IPS-18c (cell line): ENCODE results near the gene XKRX.

ENCODE experiments used
- H3K4me3 ChIP-seq: 2 replicates; pipeline ENCODE4 v1.7.0; 2013; ENCODE audit warnings: low read depth, mild to moderate bottlenecking, low read length, moderate library complexity; ENCODE audit not compliant: insufficient read depth
- H3K9me3 ChIP-seq: one replicate; pipeline ENCODE4 v1.6.1; 2013; ENCODE audit warnings: mild to moderate bottlenecking, low read length, moderate library complexity; ENCODE audit not compliant: control insufficient read depth, insufficient read depth

XKRX gene

DNA sequence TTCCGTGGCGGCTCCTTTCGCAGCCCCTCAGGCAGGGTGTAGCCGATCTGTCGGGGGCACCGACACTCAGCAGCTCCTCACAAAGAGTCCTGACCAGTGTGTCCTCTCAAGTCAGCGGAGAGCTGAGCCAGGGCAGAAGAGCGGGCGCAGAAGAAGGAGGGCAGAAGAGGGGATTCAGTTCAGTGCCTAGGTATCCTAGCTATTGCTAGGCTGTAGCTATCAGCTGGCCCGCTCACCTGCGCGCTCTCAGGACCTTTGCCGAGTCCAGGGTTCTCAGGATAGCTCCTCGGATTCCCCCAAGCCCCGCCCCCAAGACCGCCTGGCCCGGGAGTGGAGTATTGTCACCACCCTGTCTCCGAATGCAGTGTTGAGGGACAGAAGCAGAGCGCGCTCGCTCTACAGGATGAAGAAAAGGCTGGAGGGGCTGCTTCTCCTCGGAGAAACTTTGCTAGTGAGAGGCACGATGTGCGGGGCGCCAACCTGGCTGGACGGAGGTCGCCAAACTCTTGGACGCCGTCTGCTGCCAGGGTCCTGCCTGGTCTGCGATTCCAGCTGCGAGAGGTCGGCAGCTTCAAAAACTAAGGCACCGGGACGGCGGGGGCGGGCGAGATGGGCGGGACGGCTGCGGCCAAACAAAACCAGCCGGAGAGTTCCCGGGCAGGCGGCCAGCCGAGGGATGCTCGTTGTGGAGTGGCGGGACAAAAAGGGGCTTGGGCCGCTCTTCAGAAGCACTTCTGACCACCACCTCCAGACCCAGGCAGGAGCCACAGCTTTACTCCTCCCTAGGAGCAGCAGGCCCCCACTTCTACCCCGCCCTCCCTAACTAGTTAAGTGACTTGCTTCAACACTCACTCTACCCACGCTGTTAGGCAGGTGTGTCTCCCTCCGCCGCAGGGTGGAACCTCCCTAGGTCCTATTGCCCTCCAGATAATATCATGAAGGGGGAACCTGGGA lies at the start of gene XKRX:
XKRX (minus strand) TSS at position 258 of the 954 bp plus-strand sequence. CDS start 613 bp downstream, outside the sequence.
- Histone ChIP-seq H3K4me3 (peak within 1 kb of the TSS; percentile 68), H3K9me3 (peaks cover 3% of the 10 kb centered on the region)

DNA sequence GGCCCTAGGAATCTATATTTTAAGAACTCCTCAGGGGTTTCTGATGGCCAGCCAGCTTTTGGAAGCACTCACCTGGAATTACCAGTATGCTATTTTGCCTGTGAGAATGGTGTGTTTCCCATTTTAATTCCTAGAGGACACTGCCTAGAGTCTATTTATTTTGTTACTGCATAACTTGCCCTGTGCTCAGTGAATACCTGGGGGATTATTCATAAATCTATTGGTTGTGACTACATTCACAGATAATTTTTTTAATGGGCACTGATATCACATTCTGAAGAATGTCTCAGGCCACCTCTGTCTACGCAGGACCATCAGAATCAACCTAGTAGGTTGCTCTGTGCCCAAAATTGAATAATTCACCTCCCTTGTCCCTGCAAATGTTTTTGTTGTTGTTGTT lies 47.5 kb upstream of the XKRX start:
- no peaks in the 10 kb centered on the region for H3K9me3 ChIP-seq
- no peak overlapping the region for H3K4me3 ChIP-seq

DNA sequence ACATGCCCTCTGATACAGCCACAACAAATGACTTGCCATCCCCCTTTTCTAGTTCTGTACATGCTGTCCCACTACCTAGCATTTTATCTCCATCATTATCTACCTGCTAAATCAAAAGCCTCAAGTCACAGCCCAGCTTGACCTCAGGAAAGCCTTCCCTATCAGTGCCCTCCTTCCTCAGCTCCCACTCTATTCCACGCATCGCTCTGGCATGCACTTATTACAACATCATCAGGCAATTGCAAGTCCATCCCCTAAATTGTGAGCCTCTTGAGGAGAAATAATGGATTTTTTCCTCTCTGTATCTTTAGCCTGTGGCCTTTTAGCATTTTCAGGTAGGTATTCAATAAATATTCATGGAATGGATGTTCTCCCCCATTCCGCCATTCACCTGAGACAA lies 46.5 kb upstream of the XKRX start:
- no peaks in the 10 kb centered on the region for H3K9me3 ChIP-seq
- H3K4me3 ChIP-seq = no peak overlapping the region

DNA sequence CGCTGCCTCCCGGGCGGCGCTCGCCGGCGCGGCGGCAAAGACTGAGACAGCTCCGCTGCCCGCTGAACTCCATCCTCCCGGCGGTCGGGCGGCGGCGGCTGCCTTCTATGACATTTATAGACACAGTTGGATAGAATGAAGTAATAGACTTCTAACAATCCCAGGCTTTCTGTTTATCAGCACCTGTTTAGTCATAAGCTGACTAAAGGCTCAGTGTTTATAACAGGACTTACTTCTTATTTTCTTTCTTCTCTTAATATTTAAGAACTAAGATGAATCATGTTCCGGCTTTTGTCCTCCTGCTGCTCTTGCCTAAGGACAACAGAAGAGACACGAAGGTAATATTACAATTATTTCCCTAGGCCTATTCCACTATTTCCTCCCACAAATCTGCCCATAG lies 44.7 kb upstream of the XKRX start:
- H3K9me3 ChIP-seq = no peaks in the 10 kb centered on the region
- H3K4me3 ChIP-seq = no peak overlapping the region

DNA sequence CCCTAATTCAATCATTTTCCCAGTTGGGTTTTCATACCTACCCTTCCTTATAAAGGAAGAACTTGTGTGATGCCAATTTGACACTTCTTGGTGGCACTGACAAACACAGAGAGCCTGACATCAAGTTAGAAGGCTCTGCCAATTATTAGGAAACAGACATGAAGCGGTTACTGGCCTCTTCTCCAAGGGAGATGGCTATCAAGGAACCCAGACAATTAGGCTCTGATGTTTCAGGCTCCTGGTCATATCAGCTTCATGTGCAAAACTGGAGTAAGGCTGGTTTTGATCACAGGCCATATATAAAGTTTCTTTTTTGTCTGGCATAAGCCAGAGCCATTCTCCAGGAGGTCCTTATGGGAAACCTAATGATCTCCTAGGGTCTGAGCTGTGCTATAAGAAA lies 41.2 kb upstream of the XKRX start:
- H3K4me3 ChIP-seq = no peak overlapping the region
- H3K9me3 ChIP-seq = no peaks in the 10 kb centered on the region

DNA sequence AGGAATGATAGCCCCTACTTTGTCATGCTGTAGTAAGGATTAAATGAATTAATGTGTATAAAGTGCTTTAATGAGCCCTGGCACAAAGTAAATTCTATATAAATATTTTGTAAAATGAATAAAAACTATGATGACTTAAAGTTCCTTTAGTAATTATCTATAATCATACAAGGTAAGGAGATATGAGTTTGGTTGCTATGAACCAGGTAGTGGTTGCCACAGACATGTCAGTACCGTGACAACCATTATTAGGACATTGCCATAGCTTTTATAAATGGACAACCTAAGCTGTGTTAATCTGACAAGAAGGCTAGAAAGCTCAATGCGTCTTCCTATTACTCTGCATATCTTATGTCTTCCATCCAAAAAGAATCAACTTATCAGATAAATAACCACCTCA lies 40.7 kb upstream of the XKRX start, which contains the start of gene ARL13A:
ARL13A (plus strand) TSS at position 301 of the 400 bp plus-strand sequence. CDS start 3,982 bp downstream, outside the sequence.
- no peaks in the 10 kb centered on the region for H3K9me3 ChIP-seq
- no peak within 1 kb of the TSS for H3K4me3 ChIP-seq

DNA sequence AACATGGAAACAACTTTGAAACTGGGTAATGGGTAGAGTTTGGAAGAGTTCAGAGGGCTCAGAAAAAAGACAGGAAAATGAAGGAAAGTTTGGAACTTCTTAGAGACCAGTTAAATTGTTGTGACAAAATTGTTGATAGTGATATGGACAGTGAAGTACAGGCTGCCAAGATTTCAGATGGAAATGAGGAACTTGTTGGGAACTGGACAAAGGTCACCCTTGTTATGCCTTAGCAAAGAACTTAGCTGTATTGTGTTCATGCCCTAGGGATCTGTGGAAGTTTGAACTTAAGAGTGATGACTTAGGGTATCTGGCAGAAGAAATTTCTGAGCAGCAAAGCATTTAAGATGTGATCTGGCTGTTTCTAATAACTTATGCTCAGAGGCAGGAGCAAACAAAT lies 35.6 kb upstream of the XKRX start:
- no peaks in the 10 kb centered on the region for H3K9me3 ChIP-seq
- H3K4me3 ChIP-seq = no peak overlapping the region

DNA sequence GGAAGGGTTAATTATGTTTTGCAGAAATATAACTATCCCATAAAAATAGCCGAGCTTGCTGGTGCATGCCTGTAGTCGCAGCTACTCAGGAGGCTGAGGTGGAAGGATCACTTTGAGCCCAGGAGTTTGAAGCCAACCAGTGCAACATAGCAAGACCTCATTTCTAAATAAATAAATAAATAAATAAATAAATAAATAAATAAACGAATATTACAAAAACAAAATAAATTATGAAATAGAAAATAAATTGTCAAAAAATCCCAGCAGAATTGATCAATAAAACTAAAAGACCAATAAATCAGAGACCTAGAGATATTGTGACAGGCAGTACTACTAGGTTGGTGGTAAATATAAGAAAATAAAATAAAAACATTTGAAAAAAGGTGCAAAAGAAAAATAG lies 34.1 kb upstream of the XKRX start:
- Histone ChIP-seq H3K4me3 (no peak overlapping the region), H3K9me3 (no peaks in the 10 kb centered on the region)

DNA sequence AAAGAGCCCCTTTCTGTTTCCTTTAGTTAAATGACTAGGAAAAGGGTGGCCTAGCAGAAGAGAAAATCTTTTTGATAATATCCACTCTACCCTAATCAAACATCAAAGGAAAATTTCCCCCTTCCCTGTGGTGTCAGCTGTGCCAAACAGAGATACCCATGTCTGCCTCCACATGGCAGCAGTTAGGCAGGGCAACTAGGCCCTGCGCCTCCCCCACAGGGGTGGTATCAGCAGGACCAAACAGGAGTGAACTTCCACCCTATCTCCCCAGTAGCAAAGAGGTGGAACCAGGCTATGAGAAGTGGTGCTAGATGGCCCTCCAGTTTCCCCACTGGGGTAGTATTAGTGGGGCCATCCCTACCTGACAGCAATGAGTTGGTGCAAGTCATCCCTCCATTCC lies 19.8 kb upstream of the XKRX start:
- Histone ChIP-seq H3K4me3 (no peak overlapping the region), H3K9me3 (peaks cover 3% of the 10 kb centered on the region)

DNA sequence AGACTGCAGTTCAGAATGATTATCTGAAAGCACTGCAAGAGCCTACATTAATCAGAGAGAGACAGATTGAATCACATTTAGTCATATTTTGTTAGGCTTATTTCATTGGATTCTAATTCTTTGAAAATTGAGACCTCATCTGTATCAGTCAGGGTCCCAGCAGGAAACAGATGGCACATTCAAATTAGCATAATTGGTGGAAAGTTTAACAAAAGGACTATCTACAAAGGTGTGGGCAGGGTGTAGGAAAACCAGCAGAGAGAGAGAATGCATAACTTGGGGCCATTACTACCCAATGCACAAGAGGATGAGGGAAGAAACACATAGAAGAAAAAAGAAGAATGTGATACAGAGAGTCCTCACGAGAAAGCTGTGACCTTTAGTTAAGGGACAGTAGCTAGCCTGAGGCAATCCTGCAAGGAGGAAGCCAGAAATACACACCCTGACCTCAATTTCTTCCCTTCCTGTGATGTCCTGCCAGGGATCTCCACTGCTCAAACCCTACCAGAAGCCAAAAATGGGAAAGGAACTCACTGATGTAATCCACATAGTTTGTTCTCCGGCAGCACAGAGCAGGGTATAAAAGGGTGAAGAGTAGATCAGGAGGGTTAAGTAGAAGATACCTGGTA lies 17.7 kb upstream of the XKRX start:
- Histone ChIP-seq H3K9me3 (no peaks in the 10 kb centered on the region), H3K4me3 (no peak overlapping the region)

DNA sequence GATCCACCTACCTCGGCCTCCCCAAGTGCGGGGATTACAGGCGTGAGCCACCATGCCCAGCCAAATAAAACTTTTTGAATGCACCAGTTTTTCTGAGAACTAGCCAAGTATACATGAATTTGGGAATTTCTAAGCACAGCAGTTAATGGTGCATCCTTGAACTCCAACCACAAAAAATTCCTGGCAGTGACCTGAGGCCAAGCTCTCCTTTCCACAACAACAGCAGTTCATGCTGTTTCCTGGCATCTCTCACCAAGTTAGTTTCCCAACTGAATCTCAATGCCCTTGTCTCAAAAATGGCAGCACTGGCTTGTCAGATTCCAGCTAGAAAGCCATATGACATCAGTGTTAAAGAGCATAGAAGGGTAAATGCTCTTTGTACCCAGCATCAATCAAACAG lies 15.9 kb upstream of the XKRX start:
- Histone ChIP-seq H3K4me3 (no peak overlapping the region), H3K9me3 (no peaks in the 10 kb centered on the region)

DNA sequence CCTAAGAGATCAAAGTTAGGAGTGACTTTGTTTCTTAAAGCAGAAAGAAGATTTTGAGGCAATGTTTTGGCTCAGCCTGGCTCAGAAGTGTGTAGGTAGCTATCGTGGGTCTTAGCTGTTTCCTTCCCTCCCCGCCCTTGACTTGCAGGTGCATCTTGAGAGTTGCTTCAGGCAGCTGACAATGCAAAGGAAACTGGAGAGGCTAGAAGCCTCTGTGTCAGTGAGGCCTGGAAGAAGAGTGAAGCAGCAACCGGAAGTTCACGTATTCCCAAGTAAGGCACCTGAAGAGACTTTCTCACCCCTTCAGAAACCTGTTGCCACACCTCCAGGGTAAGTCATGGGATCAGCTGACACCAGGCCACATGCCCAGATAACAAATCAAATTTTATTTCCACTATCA lies 10.6 kb upstream of the XKRX start:
- Histone ChIP-seq H3K9me3 (no peaks in the 10 kb centered on the region), H3K4me3 (no peak overlapping the region)

DNA sequence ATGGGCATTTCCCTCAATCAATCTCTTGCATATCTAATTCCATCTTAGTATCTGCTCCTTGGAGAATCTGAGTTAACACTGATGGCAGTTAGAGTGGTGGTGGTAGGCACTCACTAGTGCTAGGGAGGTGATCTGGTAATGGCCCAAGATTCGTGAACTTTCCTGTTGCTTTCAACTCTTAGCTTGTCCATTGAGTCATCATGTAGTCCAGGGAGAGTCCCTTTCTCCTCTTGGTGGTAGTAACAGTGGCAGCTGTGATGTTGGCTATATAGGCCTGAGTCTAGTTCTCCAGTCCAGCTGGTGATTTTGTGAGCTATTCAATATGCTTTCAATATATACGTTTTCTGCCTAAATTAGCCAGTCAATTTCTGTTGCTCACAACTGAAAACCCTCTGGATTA lies 7.0 kb upstream of the XKRX start:
- H3K4me3 ChIP-seq = no peak overlapping the region
- peaks cover 3% of the 10 kb centered on the region for H3K9me3 ChIP-seq

DNA sequence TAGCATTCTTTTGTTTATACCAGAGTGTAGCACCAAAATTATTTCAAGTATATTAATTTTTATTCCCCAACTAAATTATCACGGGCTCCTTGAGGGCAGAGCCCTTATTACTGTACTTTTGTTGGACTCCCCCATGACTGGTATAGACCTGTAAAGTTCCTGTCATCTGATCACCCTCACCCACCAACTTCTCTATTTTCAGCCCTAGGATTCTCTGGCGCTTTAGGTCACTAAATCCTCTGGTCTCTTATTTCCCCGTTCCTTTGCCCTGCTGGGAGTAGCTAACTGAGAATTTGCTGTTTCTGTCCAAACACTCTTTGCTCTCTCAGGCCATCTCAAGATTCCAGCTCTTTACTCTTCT lies 3.2 kb upstream of the XKRX start:
- peaks cover 3% of the 10 kb centered on the region for H3K9me3 ChIP-seq
- no peak overlapping the region for H3K4me3 ChIP-seq

DNA sequence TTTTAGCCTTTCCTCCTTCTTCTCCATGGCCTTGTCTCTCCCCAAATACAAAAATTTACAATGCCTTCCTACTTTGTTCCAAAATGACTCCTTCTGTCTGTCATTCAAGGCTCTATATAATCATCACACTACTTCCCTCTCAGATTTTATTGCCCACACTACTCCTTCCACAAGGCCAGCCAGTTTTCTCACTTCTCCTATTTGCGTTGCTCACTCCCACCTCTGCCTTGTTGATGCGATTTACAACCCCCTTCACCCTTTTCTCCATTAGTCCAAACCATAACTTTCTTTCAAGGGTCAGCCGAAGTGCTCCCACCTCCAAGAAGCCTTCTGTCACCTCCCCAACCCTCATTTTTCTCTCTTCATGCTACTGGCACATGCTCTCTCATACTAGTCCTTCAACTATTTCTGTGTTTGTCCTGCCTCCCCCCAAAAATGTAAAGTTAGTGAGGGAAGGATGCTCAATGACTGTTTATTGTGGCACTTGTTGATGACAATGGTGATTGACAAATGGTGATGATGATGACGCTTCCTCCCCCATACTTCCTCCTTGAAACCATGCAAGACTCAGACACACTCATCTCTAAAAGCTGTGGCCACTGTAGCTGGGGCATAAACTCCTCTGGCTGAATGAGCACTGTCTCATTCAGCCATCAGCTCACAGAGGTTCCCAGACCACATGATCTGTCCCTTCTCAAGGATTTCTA lies 2.7 kb upstream of the XKRX start:
- Histone ChIP-seq H3K9me3 (peaks cover 3% of the 10 kb centered on the region), H3K4me3 (no peak overlapping the region)

DNA sequence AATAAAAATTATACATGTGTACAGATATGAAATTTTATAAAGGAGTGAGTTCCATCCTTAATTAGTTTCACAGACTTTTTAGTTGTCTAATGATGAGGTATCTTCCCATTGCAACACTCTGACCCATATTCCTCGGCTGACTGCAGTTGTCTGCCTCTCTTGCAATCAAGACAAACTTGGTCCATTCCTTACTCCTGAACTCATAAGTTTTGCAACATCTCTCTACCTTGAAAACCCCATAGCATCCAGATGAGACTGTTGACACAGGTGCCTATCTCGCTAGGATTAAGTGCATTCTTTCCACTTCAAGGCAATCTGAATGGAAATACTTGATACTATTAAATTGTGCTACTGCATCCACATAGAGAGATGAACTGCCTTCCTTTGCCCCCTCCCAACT lies 2.3 kb downstream of the XKRX start:
- H3K9me3 ChIP-seq = no peaks in the 10 kb centered on the region
- H3K4me3 ChIP-seq = no peak overlapping the region

DNA sequence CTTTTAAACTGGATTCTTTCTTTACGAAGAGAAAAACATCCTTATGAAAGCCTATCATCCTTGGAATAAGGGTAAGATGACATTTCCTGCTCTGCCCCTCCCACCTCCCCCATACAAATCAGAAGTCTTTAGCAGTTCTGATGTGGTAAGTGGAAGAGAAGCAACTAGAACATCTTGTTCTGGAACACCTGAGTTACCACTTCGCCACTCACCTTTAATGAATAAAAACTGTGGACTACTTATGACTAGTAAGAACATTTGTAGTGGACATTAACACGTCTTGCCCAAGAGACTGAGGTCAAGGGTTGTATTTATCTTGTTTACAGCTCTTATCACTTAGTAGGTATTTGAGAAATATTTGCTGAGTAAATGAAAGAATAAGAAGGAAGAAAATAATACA lies 4.3 kb downstream of the XKRX start:
- Histone ChIP-seq H3K4me3 (no peak overlapping the region), H3K9me3 (no peaks in the 10 kb centered on the region)

DNA sequence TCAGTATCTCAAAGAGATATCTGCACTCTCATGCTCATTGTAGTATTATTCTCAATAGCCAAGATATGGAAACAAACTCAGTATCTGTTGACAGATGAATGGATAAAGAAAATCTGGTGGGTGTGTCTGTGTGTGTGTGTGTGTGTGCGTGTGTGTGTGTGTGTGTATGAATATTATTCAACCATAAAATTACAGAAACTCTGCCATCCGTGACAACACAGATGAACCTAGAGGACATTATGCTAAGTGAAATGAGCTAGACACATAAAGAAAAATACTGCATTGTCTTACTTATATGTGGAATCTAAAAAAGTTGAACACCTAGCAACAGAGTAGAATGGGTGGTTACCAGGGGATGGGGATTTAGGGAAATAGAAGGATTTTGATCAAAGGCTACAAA lies 13.2 kb downstream of the XKRX start:
- H3K9me3 ChIP-seq = no peaks in the 10 kb centered on the region
- H3K4me3 ChIP-seq = no peak overlapping the region
